GM21367 (cell line): ENCODE data around the gene APEH.

Experiments used
- ATAC-seq: cut with Tn5 transposase; IDR thresholded peaks from one replicate; pipeline ENCODE4 v1.9.1; 2021; ENCODE audit not compliant: unreplicated experiment

Gene APEH

DNA sequence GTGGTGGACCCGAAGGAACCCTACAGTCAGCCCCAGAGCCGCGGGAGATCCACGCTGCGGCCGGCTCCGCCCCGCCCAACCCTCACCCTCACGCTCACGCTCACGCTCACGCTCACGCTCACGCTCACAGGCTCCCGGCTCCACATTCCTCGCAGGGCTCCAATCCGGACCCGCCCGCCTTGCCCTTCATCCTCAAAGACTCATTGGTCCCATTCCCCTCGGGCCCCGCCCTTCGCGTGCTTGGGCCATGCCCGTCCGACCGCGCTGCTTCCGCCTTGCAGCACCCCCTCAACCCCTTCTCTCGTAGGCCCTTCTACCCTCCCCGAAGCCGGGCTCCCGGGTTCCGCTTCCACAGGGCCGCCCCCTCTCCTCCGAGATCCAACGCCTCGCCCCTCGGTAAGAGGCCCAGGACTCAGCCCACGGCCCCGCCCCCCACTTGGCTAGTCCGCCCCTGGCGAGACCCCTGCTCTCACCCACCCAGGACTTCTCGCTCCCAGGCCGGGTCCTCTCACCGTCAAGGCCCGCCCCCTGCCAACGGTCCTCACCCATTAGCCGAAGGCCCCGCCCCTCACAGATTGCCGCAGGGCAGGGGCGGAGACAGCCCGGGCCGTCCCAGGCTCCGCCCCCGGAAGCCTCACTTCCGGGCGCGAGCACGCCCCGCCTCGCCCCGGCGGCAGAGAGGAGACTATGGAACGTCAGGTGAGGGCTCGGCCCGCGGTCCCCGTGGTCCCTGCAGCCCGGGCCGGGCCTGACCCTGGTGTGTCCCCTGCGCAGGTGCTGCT lies at the start of gene APEH:
Gene APEH, plus strand, starts transcription at position 637 of the 782 bp plus-strand sequence. Its CDS starts 51 bp downstream, at position 688.
- peak; percentile 60 for ATAC-seq

DNA sequence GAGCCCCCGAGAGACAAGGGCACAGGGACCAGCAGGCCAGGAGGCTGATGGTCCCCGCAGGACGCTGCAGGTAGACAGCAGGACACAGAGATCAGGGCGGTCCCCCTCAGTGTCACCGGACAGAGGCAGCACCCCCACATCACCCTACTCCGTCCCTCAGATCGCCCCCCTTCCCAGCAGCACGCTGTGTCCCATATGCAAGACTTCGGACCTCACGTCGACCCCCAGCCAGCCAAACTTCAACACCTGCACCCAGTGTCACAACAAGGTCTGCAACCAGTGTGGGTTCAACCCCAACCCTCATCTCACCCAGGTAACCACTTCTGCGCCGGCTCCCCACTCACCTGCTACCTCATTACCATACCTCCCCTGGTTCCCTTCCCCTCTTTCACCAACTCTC lies 49.1 kb upstream of the APEH start:
- no peak for ATAC-seq

DNA sequence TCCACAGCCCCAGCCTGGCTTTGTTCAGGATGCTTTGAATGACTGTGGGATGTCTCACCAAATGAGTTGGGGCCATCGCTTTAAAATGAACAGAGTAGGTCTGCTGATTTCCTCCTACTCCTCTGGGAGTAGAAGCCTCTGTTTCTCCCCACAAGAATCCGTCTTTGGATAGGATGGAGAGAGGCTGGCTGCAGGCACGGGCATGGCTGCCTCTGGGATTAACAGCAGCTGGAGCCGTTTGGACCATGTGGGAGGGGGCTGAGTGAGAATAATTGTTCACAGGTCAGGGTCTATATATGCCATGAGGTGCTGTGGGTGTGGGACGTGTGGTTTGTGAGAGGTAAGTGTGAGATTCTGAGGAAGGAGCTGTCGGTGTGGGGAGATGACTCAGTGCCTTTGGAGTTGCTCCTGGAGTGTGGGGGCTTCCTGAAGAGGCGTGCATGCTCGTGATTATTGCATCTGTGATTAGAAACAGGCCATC lies 48.0 kb upstream of the APEH start:
- ATAC-seq = no peak

DNA sequence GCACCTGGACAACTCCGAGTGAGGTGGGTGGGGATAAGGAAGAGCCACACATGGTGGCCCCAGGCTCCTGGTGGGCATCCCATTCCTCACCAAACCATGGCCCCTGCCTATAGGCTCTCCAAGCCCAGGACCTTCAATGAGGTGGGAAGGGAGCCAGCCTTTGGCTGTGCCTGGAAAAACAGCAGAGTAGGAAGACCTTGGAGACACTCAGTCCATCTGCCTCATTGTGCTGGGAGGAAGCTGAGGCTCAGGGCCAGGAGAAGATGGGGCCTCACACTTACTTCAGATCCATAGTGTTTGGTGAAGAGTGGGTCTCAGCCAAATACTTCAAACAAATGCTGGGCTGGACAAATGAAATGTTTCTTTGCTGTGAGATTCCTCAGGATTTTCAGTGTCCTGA lies 47.4 kb upstream of the APEH start:
- no peak for ATAC-seq

DNA sequence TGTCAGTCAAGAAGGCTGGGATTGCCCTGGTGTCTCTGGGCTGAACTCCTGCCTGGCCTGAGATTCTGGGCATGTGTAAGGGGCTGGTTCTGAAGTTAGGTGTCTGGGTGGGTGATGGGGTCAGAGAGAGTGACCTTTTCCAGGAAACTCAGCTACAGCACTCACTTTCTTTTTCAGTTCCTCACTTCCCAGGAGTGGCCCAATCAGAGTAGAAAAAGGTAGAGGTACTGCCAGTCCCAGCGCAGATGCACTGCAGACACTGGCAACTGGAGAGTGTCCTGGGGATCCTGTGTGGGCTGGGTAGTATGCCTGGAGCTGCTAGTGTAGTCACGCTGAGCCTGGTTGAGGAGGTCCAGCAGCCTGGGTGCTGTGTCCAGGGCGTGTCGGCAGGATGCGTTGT lies 46.5 kb upstream of the APEH start:
- no peak for ATAC-seq

DNA sequence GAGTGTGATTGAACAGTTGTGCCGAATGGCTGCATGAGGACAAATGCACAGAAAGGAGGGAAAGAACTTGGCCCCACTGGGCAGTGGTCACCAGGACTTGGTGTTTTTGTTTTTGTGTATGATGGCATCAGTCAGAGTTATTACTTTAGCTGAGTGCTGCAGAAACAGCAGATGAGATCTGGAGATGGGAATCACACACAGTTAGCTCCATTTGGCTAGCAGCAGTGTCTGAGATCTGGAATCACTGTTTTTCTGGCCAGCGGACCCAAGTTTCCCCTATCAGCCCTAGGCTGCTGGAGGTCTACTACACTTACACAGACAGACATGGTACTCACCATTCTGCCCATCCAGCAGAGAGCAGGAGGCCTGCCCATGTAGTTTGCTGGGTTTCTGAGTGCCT lies 45.9 kb upstream of the APEH start:
- no peak for ATAC-seq

DNA sequence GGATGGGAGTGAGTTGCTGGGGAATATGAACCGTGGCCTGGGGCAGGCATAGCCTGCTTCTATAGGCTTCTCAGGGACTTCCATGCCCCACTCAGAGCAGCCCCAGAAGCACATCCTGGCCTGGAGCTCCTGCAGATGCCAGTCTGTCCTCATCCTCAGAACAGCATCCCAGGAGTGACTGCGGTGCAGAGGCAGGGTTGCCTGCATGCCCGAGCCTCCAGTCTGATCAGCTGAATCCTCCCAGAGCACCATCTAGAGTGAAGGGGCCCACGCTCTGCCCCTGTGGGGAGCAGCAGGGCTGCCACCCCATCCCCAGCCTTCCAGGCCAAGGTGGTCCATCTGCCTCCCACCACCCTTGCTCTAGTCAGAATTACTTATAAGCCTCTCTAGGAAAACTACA lies 44.7 kb upstream of the APEH start:
- no peak for ATAC-seq

DNA sequence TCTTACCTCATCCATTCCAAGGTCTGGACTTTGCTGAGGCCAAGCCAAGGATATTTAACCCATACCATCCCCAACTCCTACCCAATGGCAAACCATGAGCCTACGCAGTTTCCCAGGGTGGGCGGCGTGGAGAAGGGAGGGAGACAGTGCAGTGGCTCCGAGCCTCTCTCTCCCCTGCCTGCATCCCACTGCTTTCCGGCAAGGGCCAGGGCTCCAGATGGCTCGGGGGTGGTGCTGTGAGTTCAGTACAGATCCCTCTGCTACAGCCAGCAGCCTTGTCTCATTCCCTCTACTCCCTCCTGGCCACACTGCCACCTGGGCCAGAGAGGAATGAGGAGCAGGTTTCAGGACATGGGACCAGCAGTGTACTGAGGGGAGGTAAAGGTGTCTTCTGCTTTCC lies 44.3 kb upstream of the APEH start:
- ATAC-seq = no peak

DNA sequence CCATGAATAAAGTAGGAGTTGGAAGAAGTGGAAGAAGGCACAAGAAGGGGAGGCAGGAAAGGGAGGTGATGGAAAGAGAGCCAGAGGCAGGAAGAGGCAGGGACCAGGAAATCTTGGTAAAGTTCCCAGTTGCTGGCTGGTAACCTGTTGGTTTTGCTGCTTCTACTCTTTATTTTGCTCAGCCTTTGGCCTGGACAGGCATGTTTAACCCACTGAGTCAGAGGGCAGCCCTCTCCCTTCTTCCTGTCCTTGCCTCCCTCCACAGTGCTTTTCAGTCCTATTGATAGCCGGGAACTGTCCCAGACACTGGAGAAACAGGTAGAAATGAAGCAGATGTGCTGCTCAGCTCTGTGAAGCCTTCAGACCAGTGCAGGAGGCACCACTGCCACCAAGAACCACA lies 43.4 kb upstream of the APEH start:
- ATAC-seq = no peak

DNA sequence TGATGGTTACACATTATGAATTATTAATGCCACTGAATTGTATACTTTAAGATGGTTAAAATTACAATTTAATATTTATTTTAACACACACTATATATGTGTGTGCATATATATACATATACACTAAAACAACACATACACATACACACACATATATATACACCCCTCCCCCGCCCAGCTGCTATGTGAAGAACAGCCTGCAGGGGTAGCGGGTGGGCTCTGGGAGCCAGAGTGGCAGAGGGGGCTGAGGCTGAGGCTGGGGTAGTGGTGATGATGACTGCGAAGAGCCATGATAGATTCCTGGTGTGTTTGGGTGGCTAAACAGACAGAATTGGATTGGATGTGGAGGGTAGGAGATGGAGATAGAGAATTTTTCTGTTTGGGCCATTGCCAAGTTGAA lies 39.4 kb upstream of the APEH start:
- no peak for ATAC-seq

DNA sequence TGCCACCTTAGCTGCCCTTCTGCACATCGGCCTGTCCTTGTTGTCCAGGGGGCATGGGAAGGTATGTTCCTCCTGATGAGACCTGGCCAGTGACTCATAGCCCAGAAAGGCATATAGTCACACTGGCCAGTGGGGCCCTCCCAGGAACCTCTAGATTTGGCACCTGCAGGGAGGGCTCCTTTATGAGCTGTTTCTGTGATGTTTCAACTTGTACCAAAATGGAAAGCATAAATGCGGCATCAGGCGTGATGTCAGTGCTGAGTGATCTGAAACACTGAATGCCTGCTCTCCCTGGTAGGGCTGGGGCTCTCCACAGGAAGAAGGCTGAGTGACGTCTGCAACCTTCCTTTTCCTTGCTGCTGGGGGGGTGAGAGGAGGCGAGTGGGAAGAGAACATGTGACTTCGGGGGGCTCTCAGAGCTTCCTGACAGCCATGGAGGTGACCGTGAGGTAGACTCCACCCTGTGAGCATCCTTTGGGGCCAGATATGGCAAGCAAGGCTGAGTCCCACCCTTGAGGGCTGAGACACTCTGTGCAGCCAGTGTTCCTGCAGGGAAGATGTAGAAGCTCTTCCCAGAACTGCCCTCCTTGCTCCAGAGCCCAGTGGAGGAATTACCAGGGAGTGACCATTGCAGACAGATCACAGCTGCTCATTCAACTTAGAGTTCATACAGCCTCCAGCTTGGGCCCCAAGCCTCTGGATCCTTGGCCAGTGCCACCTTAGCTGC lies 37.1 kb upstream of the APEH start:
- no peak for ATAC-seq

DNA sequence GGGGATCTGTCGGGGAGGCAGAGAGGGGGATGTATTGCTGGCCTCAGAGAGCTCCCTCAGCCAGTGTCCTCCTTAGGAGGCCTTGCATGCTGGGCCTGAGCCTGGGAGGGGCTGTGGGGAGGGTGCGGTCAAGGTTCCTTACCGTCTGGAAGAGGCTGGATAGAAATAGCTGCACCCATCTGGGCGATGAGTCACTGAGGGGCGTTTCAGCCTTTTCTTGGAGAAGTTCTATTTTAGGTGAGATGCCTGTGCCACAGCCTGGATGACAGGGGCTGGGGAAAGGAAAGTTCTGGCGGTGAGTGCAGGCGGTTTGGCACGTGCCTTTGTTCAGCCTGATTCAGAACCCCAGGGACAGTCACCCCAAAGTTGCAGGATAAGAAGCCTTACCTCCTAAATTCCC lies 35.7 kb upstream of the APEH start:
- ATAC-seq = no peak

DNA sequence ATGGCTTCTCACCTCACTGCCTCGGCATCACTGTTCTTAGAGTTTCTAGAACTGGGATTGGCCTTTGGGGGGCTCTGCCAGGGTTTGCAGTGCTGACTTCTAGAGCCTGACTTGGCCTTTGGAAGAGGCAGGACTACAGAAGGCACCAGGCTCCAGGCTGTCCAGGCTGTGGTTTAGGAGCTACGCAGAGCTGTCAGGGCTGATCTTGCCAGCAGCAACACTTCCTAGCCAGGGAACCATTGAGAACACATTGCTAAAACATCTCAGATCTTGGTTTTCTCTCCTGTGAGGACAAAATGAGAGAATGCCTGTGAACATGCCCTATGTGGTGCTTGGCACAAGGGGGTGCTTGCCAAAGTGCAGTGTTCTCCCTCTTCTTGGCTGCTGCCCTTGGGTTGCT lies 34.6 kb upstream of the APEH start:
- ATAC-seq = no peak

DNA sequence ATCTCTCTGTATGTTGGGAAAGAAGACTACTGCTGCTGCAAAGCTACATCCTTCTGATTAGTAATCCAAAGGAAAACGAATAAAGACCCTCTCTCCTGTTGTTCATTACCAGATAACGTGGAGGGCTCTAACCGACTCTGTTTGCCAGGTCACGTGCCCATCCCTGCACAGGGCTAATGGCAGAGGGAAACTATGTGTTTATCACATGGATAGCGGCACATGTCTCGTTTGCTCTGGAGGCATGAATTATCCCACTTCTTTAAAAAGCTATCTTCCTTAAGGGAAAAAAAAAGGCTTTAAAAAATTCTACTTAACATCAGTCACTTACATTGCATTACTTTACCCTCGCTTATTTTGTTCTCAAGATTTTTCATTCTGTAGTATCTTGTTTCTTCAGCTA lies 32.9 kb upstream of the APEH start:
- ATAC-seq = no peak

DNA sequence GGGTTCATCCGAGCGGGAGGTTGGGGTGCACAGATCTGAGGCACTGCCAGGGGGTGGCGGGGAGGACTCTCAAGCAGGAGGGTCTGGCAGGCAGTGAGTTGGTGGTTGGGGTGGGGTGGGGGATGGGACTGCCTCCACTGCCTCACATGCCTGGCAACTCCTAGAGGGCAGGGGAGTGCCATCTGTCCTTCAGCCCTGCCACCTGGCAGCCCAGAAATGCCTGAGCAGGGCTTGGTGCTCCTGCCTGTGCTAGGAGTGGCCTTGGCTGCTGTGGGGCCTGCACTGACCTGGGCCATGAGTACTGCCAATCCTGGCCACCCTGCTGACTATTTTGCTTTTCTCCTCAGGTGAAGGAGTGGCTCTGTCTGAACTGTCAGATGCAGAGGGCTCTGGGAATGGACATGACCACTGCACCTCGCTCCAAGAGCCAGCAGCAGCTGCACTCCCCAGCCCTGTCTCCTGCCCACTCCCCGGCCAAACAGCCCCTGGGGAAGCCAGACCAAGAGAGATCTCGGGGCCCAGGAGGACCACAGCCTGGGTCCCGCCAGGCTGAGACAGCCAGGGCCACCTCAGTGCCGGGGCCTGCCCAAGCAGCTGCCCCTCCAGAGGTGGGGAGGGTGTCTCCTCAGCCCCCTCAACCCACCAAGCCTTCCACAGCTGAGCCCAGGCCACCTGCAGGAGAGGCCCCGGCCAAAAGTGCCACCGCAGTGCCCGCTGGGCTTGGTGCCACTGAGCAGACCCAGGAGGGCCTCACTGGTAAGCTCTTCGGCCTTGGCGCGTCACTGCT lies 32.0 kb upstream of the APEH start:
- ATAC-seq = no peak

DNA sequence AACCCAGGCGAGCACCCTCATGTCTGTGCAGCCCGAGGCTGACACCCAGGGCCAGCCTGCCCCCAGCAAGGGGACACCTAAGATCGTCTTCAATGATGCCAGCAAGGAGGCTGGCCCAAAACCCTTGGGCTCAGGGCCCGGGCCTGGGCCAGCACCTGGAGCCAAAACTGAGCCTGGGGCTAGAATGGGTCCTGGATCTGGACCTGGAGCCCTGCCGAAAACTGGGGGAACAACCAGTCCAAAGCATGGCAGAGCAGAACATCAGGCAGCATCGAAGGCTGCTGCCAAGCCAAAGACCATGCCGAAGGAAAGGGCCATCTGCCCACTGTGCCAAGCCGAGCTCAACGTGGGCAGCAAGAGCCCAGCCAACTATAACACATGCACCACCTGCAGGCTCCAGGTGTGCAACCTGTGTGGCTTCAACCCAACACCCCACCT lies 31.4 kb upstream of the APEH start:
- ATAC-seq = no peak

DNA sequence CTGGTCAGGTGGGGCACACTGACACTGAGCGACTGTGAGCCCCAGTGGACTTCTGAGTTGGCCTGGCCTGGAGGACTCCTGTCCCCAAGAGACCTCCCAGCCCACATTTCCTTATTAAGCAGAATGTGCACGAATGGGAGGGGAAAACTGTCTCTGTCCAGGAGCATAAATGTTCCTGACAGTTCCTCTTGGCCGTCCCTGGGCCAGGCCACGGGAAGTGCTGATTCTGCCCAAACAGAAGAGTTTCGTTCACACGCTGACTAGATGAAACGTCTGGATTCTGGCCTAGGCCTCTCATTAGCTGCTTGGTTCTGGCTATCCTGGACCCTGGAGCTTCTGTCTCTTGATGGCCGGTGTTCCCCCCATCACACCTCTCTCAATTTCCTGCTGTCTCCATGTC lies 29.5 kb upstream of the APEH start:
- ATAC-seq = no peak

DNA sequence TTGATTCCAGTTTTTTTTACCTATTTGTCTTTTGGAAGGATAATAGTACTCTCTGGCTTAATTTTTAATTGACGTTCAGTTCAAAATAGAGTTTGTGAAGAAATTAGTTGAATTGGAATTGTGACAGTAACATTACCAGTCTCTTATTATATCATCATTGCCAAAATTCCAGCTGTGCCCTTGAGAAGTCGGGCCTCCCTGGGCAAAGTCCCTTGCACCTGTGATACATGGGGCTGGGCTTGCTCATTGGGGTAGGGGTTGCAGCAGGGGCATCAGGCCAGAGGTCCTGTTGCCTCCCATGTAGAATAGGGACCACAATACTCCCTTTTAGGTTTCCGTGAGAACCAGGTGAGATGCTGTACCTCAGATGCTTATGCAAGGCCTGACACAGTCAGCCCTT lies 27.9 kb upstream of the APEH start:
- no peak for ATAC-seq

DNA sequence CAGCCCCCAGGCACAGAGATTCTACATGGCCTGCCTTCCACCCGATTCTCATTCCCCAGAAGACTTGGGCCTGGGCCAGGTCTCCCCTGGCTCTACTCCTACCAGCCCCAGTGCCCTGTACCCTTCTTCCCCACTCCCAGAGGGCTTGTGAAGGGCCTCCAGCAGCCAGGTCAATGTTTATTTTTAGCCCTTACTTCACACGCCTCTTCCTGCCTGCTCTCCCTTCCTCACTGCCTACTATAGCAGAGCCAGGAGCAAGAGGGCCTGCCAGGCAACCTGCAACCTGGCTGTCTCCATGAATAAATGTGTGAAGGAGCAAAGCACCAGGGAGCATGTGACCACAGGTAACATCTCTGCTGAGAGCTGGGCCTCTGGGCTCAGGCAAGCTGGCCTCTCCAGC lies 26.4 kb upstream of the APEH start:
- ATAC-seq = no peak

DNA sequence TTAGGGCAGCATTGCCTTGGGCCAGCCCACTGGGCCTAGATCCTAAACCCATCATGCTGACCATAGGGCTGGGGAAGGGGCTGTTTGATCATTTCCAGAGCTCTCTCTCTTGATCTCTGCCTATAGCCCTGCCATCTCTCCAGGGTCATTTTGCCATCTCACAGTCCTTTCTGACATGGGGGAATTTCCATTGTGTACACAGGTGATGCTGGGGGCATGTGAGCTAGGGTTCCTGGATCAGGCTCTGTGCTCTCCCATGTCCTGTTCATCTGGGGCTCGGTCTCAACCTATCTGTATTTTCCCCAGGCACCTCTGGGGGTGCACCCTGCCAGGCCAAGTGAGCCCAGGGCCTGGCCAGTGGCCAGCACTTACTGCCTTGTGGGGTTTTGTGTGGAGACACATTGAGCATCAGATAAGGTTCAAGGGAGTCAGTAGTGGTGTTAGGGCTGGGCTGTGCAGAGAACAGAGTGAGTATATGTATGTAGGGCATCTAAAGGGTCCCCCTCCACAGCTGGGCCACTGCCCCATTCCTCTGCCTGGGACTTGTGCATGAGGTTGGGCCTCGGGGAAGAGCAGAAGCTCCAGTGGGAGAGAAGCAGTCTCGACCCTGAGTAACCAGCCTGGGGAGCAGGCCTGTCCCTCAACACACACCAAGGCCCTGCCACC lies 25.7 kb upstream of the APEH start:
- ATAC-seq = no peak

DNA sequence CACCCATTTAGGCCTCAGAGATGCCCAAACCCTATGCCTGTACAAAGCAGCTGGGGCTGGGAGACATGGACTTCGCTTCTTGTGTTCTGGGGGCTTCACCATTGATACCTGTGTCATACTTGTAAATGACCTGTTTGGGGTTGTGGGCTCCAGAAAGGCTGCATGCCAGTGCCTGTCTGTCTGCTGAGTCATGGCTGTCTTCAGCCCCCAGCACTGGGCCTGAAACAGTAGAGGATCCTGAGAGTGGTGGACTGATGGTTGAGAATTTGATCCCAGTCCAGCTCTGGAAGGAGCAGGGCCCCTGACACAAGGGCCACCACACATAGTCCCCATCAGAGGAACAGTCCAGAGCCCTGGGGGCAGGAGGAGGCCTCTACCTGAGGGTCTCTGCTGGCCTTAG lies 24.6 kb upstream of the APEH start:
- ATAC-seq = no peak
